ENCODE measurements around the gene POLDIP2. TPM values are rescaled to one million over a fixed set of nuclear protein-coding genes. Genes with fewer than 3 reads are reported as not detected.
A peak's percentile ranks its signal among the peaks of the same experiment; 100 is the strongest.

Gene POLDIP2
- total and polyA plus RNA-seq, 2 of the 13 experiments (the other 11 are each of a cell fraction or from before 2014, with no cell fraction given) = 85.9 to 114 TPM

DNA sequence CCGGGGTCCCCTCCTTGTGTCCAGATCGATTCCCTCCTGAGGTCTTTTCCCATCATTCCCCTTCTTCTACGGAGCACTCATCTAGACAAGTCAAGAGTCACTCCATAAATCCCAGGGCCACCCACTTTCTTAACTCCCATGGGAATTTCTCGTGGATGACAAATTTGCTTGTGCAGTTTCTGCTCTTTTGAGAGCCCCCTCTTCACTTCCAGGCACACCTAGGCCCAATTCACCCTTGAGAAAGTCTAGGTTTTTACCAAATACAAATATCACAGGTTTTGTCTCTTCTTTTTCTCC, 522 bp upstream of the POLDIP2 start (continued):
- TF ChIP-seq, protein P1, sequence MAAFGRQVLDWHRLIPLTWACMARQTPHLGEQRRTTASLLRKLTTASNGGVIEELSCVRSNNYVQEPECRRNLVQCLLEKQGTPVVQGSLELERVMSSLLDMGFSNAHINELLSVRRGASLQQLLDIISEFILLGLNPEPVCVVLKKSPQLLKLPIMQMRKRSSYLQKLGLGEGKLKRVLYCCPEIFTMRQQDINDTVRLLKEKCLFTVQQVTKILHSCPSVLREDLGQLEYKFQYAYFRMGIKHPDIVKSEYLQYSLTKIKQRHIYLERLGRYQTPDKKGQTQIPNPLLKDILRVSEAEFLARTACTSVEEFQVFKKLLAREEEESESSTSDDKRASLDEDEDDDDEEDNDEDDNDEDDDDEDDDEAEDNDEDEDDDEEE (CRISPR knock-in tag; IDR thresholded peaks at IDR 0.05) = no peak
- TF ChIP-seq NCOA1 (CRISPR knock-in tag; IDR thresholded peaks at IDR 0.05) = 0 out of 2 replicates have a peak, but pooled peaks have one; percentile 37
- TF ChIP-seq ZNF431 (CRISPR knock-in tag; IDR thresholded peaks at IDR 0.05; ENCODE audit: borderline replicate concordance, low read depth) = no peak
- TF ChIP-seq RCOR2 (CRISPR knock-in tag; IDR thresholded peaks at IDR 0.05) = no peak
- TF ChIP-seq SATB2 (CRISPR knock-in tag; IDR thresholded peaks at IDR 0.05) = no peak
- no peak for TF ChIP-seq RBFOX2 (IDR thresholded peaks at IDR 0.05; ENCODE audit: low read depth, low read length)

DNA sequence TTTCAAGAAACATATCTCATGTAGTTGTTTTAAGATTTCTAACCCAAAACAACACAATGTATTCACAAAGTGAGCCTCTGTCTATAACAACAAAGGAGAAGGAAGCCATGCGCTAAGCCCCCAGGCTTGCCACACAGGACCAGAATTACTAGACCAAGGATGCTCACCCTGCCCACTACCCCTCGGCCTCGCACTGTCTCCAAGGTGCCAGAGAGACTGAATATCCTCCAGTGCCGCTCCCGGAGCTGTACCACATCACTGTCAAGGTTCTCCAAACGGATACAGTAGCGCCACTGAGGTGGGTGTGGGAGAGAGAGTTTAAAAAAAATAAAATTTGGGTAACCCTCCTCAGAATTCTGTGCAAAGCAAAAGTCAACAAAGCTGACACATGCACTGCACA, 7.1 kb downstream of the POLDIP2 start:
- DNase-seq (ENCODE audit: low spot score) (no peak), ATAC-seq (no peak), FAIRE-seq (no peak)
- H3K36me3 ChIP-seq (replicated peaks in 1 of 2; ENCODE audit: control insufficient read depth in 1 of 2, insufficient read depth in 2 of 2, low read length in 2 of 2) = peaks cover 23 to 75% of the 10 kb centered on the region in 2 experiments
- no peak overlapping the region for H3K9ac ChIP-seq (ENCODE audit: insufficient read depth, low read depth, low read length)
- peaks cover 36% of the 10 kb centered on the region for H3K4me1 ChIP-seq (ENCODE audit: insufficient read depth, low read length)
- H2AFZ ChIP-seq (ENCODE audit: low read length) = no peak overlapping the region
- no peaks in the 10 kb centered on the region for H3K27me3 ChIP-seq (ENCODE audit: control insufficient read depth in 1 of 2, insufficient read depth in 2 of 2, low read length in 2 of 2)
- ChIA-PET POLR2A (interaction anchor here (1.1 to 1.4 kb wide), 2 partner anchors 20 to 21 kb away, joined by 3 to 4 read pairs; partner anchors contain the start of genes SARM1 and VTN), CTCF (ENCODE audit: low intra/inter-chr PET ratio, low total read pairs) (no interaction called here)
- no peak overlapping the region for H3K4me2 ChIP-seq (ENCODE audit: low read depth, low read length)
- no peak overlapping the region for H3K4me3 ChIP-seq (replicated peaks in 1 of 3; ENCODE audit: insufficient read depth in 1 of 3, low read depth in 2 of 3, low read length in 3 of 3)
- H3K27ac ChIP-seq (ENCODE audit: extremely low read length, insufficient read depth, low read length) = no peak overlapping the region
- in situ Hi-C loops (cut with HindIII; ENCODE audit: extremely low pct_ligation_motif_present, low pct_unique_long_range_greater_than_20kb) (no loop called here), intact Hi-C loops (cut with micrococcal nuclease; ENCODE audit: unreplicated experiment) (no loop called here)
- H3K9me3 ChIP-seq (ENCODE audit: low read length) = no peaks in the 10 kb centered on the region
- TF ChIP-seq NRL (CRISPR knock-in tag; IDR thresholded peaks at IDR 0.05; ENCODE audit: borderline replicate concordance) (no peak), POLR2A (IDR thresholded peaks at IDR 0.05; ENCODE audit: insufficient read depth in 1 of 2, low read depth in 2 of 2, low read length in 2 of 2) (0 out of 4 replicates have a peak, but pooled peaks of 1 of the 2 experiments have one; percentile 23)
- TF ChIP-seq, protein P2, sequence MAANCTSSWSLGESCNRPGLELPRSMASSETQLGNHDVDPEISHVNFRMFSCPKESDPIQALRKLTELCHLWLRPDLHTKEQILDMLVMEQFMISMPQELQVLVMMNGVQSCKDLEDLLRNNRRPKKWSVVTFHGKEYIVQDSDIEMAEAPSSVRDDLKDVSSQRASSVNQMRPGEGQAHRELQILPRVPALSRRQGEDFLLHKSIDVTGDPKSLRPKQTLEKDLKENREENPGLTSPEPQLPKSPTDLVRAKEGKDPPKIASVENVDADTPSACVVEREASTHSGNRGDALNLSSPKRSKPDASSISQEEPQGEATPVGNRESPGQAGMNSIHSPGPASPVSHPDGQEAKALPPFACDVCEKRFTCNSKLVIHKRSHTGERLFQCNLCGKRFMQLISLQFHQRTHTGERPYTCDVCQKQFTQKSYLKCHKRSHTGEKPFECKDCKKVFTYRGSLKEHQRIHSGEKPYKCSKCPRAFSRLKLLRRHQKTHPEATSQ (CRISPR knock-in tag; IDR thresholded peaks at IDR 0.05; ENCODE audit: borderline replicate concordance) = no peak
- WGBS (ENCODE audit: low lambda C conversion rate) = over 99% methylated on average over 7 of the region's 7 CpGs
- BruUV-seq (replicated peaks) = no TSS peak
- peaks cover 4% of the 10 kb centered on the region for H3K79me2 ChIP-seq (ENCODE audit: insufficient read depth, low read length)
- no peaks in the 10 kb centered on the region for H4K20me1 ChIP-seq (ENCODE audit: insufficient read depth, low read length)
